K562 (cell line): Measurements from ENCODE around the gene CAPZB. TPM values are rescaled to one million over a fixed set of nuclear protein-coding genes. Genes with fewer than 3 reads are reported as not detected.

Experiments used
- GABPB1 ChIP-seq: sonication (generic); formaldehyde crosslinking; IDR thresholded peaks from 2 replicates; pipeline ENCODE4 v1.8.0; 2022; ENCODE audit warnings: mild to moderate bottlenecking, missing genetic modification reagents
- HDAC2 ChIP-seq: fragments of 450-650 bp; IDR thresholded peaks from 2 replicates; pipeline ENCODE4 v1.6.1; 2016; ENCODE audit warnings: mild to moderate bottlenecking
- KDM5B ChIP-seq: fragments of 200-600 bp; sonication (generic); IDR thresholded peaks from 2 replicates; pipeline ENCODE4 v1.6.1; 2012; ENCODE audit warnings: low read depth, mild to moderate bottlenecking, moderate library complexity, low read length, control low read depth, inconsistent platforms; ENCODE audit not compliant: insufficient replicate concordance
- NCOA1 ChIP-seq: fragments of 450-650 bp; IDR thresholded peaks from 2 replicates; pipeline ENCODE4 v1.6.1; 2016; ENCODE audit warnings: low read depth
- NRF1 ChIP-seq, 2 experiments: fragments of 450-650 bp; IDR thresholded peaks in 1 of 2; conservative IDR thresholded peaks in 1 of 2; 2 replicates each; pipeline ENCODE4 v1.6.1; 2014; ENCODE audit warnings: mild to moderate bottlenecking in 2 of 2
- PML ChIP-seq: IDR thresholded peaks from 2 replicates; pipeline ENCODE4 v1.6.1; 2012; ENCODE audit warnings: low read length, inconsistent platforms
- POLR3G ChIP-seq: IDR thresholded peaks from 2 replicates; pipeline ENCODE4 v1.6.1; 2011; ENCODE audit not compliant: insufficient read length, insufficient replicate concordance; ENCODE audit errors: extremely low read depth
- RAD51 ChIP-seq: fragments of 450-650 bp; IDR thresholded peaks from 2 replicates; pipeline ENCODE4 v1.7.1; 2016; ENCODE audit warnings: low read depth, mild to moderate bottlenecking, borderline replicate concordance
- RBM25 ChIP-seq: fragments of 200-400 bp; formaldehyde crosslinking; IDR thresholded peaks from 2 replicates; pipeline ENCODE4 v1.6.1; 2018; ENCODE audit warnings: low read length, low read depth, moderate library complexity; ENCODE audit not compliant: severe bottlenecking
- SIX5 ChIP-seq, 2 experiments: IDR thresholded peaks; 2 replicates each; pipeline ENCODE4 v1.6.1; 2011; ENCODE audit warnings: low read length in 2 of 2, borderline replicate concordance in 1 of 2, low read depth in 1 of 2, mild to moderate bottlenecking in 1 of 2, moderate library complexity in 1 of 2; ENCODE audit not compliant: insufficient read depth in 1 of 2
- SMAD4 ChIP-seq: fragments of 250-450 bp; sonication (Bioruptor Pico); conservative IDR thresholded peaks from 2 replicates; pipeline ENCODE4 v1.8.0; 2021; ENCODE audit warnings: inconsistent platforms, mild to moderate bottlenecking, moderate library complexity
- TEAD1 ChIP-seq, 2 experiments: fragments of 450-650 bp in 1 of 2; sonication (generic) in 1 of 2; formaldehyde crosslinking; IDR thresholded peaks; 2 replicates each; pipeline versions ENCODE4 v1.4.0 to v1.8.0; 2020 to 2022; ENCODE audit warnings: mild to moderate bottlenecking in 2 of 2, missing genetic modification reagents in 1 of 2
- ZBTB34 ChIP-seq: fragments of 250-450 bp; sonication (Bioruptor Pico); IDR thresholded peaks from 2 replicates; pipeline ENCODE4 v1.8.0; 2021; ENCODE audit warnings: mild to moderate bottlenecking, moderate library complexity
- ZEB2 ChIP-seq: fragments of 450-650 bp; IDR thresholded peaks from 2 replicates; pipeline ENCODE4 v1.6.1; 2016
- ZNF165 ChIP-seq: fragments of 250-450 bp; sonication (Bioruptor Pico); IDR thresholded peaks from 2 replicates; pipeline ENCODE4 v1.4.0; 2020; ENCODE audit warnings: borderline replicate concordance
- ZNF239 ChIP-seq: fragments of 250-450 bp; sonication (Bioruptor Pico); IDR thresholded peaks from 2 replicates; pipeline ENCODE4 v1.4.0; 2020; ENCODE audit warnings: mild to moderate bottlenecking
- ZNF444 ChIP-seq: fragments of 250-450 bp; sonication (Bioruptor Pico); IDR thresholded peaks from 2 replicates; pipeline ENCODE4 v1.4.0; 2020; ENCODE audit warnings: mild to moderate bottlenecking, moderate library complexity
- ZNF707 ChIP-seq: fragments of 250-450 bp; sonication (Bioruptor Pico); conservative IDR thresholded peaks from 2 replicates; pipeline ENCODE4 v1.8.0; 2022; ENCODE audit warnings: inconsistent platforms, mild to moderate bottlenecking, moderate library complexity
- ZNF778 ChIP-seq: fragments of 450-650 bp; formaldehyde crosslinking; IDR thresholded peaks from 2 replicates; pipeline ENCODE4 v1.4.0; 2020; ENCODE audit warnings: mild to moderate bottlenecking, moderate library complexity
- polyA plus RNA-seq, 8 experiments: library from polyadenylated mRNA; depleted of rRNA in 4 of 8; stranded (reverse) in 5 of 8; unstranded in 3 of 8; fragments of >200 nt; fragmentation: Nextera tagmentation in 2 of 8; fragmentation: Illumina TruSeq in 1 of 8; extraction: Ambion mirVana in 2 of 8; extraction: Trizol in 1 of 8; gene quantifications; 2 replicates each; pipeline versions ENCODE4 v1.2.1 to v1.2.3, GENCODE V29; 2011 to 2014; ENCODE audit warnings: inconsistent platforms in 1 of 8, missing spikeins in 1 of 8
- total RNA-seq, 7 experiments: library from RNA; depleted of rRNA in 6 of 7; stranded (reverse); fragments of >200 nt in 6 of 7; fragmentation: Illumina TruSeq in 2 of 7; extraction: Trizol in 2 of 7; gene quantifications; 2 replicates each; pipeline versions ENCODE4 v1.2.1 to v1.2.3, GENCODE V29; 2011 to 2021; ENCODE audit warnings: low replicate concordance in 1 of 7
- TF ChIP-seq, protein P1 (sequence below): fragments of 450-650 bp; IDR thresholded peaks from 2 replicates; pipeline ENCODE4 v1.6.1; 2017; ENCODE audit warnings: antibody characterized with exemption
- TF ChIP-seq, protein P2 (sequence below), 2 experiments: IDR thresholded peaks in 1 of 2; conservative IDR thresholded peaks in 1 of 2; 2 replicates each; pipeline ENCODE4 v1.6.1; 2016; ENCODE audit warnings: low read depth in 2 of 2, mild to moderate bottlenecking in 1 of 2, missing compliant biosample characterization in 1 of 2, missing genetic modification characterization in 1 of 2, moderate library complexity in 1 of 2

CAPZB gene
- total and polyA plus RNA-seq, 9 of the 15 experiments (the other 6 are each of a cell fraction or from before 2014, with no cell fraction given): 57.6 to 297 (median 125) TPM

GRCh38 chr1:19315378-19316198, 169.8 kb downstream of the CAPZB start (continued):
- no peak for TF ChIP-seq ZBTB34
- TF ChIP-seq GABPB1 (CRISPR knock-in tag): 0 out of 2 replicates have a peak, but pooled peaks have one; percentile 30
- TF ChIP-seq, protein P1, sequence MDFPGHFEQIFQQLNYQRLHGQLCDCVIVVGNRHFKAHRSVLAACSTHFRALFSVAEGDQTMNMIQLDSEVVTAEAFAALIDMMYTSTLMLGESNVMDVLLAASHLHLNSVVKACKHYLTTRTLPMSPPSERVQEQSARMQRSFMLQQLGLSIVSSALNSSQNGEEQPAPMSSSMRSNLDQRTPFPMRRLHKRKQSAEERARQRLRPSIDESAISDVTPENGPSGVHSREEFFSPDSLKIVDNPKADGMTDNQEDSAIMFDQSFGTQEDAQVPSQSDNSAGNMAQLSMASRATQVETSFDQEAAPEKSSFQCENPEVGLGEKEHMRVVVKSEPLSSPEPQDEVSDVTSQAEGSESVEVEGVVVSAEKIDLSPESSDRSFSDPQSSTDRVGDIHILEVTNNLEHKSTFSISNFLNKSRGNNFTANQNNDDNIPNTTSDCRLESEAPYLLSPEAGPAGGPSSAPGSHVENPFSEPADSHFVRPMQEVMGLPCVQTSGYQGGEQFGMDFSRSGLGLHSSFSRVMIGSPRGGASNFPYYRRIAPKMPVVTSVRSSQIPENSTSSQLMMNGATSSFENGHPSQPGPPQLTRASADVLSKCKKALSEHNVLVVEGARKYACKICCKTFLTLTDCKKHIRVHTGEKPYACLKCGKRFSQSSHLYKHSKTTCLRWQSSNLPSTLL: no peak
- peak; percentile 36; the same call in 1 of the 2 replicates for TF ChIP-seq ZEB2
- TF ChIP-seq ZNF778 (CRISPR knock-in tag): no peak
- TF ChIP-seq TEAD1 (CRISPR knock-in tag; IDR thresholded peaks at IDR 0.05): no peak
- TF ChIP-seq SIX5 (IDR thresholded peaks at IDR 0.05; ENCODE audit: borderline replicate concordance in 1 of 2, insufficient read depth in 1 of 2, low read depth in 1 of 2, low read length in 2 of 2): no peak
- TF ChIP-seq SMAD4 (CRISPR knock-in tag): peak; percentile 40; the same call in 1 of the 2 replicates
- TF ChIP-seq KDM5B: no peak
- TF ChIP-seq ZNF239 (CRISPR knock-in tag): no peak
- TF ChIP-seq RBM25: no peak
- no peak for TF ChIP-seq HDAC2
- no peak for TF ChIP-seq PML
- TF ChIP-seq ZNF165 (CRISPR knock-in tag): 0 out of 2 replicates have a peak, but pooled peaks have one; percentile 37
- TF ChIP-seq POLR3G: no peak
- TF ChIP-seq, protein P2, sequence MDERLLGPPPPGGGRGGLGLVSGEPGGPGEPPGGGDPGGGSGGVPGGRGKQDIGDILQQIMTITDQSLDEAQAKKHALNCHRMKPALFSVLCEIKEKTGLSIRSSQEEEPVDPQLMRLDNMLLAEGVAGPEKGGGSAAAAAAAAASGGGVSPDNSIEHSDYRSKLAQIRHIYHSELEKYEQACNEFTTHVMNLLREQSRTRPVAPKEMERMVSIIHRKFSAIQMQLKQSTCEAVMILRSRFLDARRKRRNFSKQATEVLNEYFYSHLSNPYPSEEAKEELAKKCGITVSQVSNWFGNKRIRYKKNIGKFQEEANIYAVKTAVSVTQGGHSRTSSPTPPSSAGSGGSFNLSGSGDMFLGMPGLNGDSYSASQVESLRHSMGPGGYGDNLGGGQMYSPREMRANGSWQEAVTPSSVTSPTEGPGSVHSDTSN (CRISPR knock-in tag; IDR thresholded peaks at IDR 0.05; ENCODE audit: low read depth): no peak
- TF ChIP-seq, protein P2 (tag; conservative IDR thresholded peaks at IDR 0.05; ENCODE audit: low read depth): no peak
- no peak for TF ChIP-seq ZNF444 (CRISPR knock-in tag)
- no peak for TF ChIP-seq NCOA1
- TF ChIP-seq RAD51: no peak
- no peak for TF ChIP-seq ZNF707 (CRISPR knock-in tag)
- no peak; a peak in 1 of 4 replicates for TF ChIP-seq NRF1 (conservative IDR thresholded peaks at IDR 0.05 in 1 of 2, IDR thresholded peaks at IDR 0.05 in 1 of 2)
